DMS79 treated with DMSO at 0.1 percent for 48 hours (cell line): ENCODE results near the gene GSTA1.
"Not testable (repeated sequence)": the region's sequence is repeated elsewhere in the genome, so short reads cannot be mapped to it uniquely, and the experiment has no call there.

ENCODE experiments used
- DNase-seq: peaks from one replicate; lab custom pipeline; 2025; lab: John Stamatoyannopoulos, UW

The GSTA1 gene

GRCh38 chr6:52757651-52758338, 45.8 kb downstream of the GSTA1 start:
- DNase-seq = not testable (repeated sequence)

- DNase-seq = peak; percentile 71
Observed at GRCh38 chr6:52754443-52754842, 49.2 kb downstream of the GSTA1 start.

GRCh38 chr6:52753137-52753536, 50.5 kb downstream of the GSTA1 start:
- not testable (repeated sequence) for DNase-seq

GRCh38 chr6:52752310-52752709, 51.3 kb downstream of the GSTA1 start:
- DNase-seq = no peak

- no peak for DNase-seq
Observed at GRCh38 chr6:52749556-52750152, 54.0 kb downstream of the GSTA1 start.

- not testable (repeated sequence) for DNase-seq
Observed at GRCh38 chr6:52747301-52747700, 56.3 kb downstream of the GSTA1 start.

- no peak for DNase-seq
Observed at GRCh38 chr6:52746213-52746612, 57.4 kb downstream of the GSTA1 start.

GRCh38 chr6:52745764-52746201, 57.8 kb downstream of the GSTA1 start:
- no peak for DNase-seq

GRCh38 chr6:52741872-52742271, 61.7 kb downstream of the GSTA1 start:
- no peak for DNase-seq
